GM21786 (cell line): Measurements from ENCODE around the gene GORASP1.

Experiments used
- ATAC-seq: cut with Tn5 transposase; IDR thresholded peaks from one replicate; pipeline ENCODE4 v1.9.1; 2021; ENCODE audit not compliant: unreplicated experiment

Gene GORASP1

GRCh38 chr3:39141171-39141995, 34.0 kb upstream of the GORASP1 start:
- no peak for ATAC-seq

- ATAC-seq, result no peak
These were observed 33.0 kb upstream of the GORASP1 start for GRCh38 chr3:39140341-39140971.

- no peak for ATAC-seq
These were observed 32.0 kb upstream of the GORASP1 start for GRCh38 chr3:39139442-39139841.

- ATAC-seq, result no peak
These were observed 31.5 kb upstream of the GORASP1 start for GRCh38 chr3:39138804-39139415.

- no peak for ATAC-seq
These were observed 30.8 kb upstream of the GORASP1 start for GRCh38 chr3:39137991-39138803.

GRCh38 chr3:39137435-39137936, 30.1 kb upstream of the GORASP1 start:
- ATAC-seq, result no peak

GRCh38 chr3:39136533-39137434, 29.4 kb upstream of the GORASP1 start:
- no peak for ATAC-seq

GRCh38 chr3:39135170-39135805, 27.9 kb upstream of the GORASP1 start:
- no peak for ATAC-seq

- ATAC-seq, result no peak
These were observed 26.9 kb upstream of the GORASP1 start for GRCh38 chr3:39134305-39134704.

GRCh38 chr3:39133822-39134221, 26.4 kb upstream of the GORASP1 start:
- ATAC-seq, result no peak

- no peak for ATAC-seq
These were observed 25.7 kb upstream of the GORASP1 start for GRCh38 chr3:39133093-39133490.

- ATAC-seq, result no peak
These were observed 25.0 kb upstream of the GORASP1 start for GRCh38 chr3:39132096-39133092.

- ATAC-seq, result no peak
These were observed 23.4 kb upstream of the GORASP1 start for GRCh38 chr3:39130693-39131265.

- no peak for ATAC-seq
These were observed 22.6 kb upstream of the GORASP1 start for GRCh38 chr3:39130026-39130425.

GRCh38 chr3:39128951-39129350, 21.5 kb upstream of the GORASP1 start:
- no peak for ATAC-seq

- no peak for ATAC-seq
These were observed 20.5 kb upstream of the GORASP1 start for GRCh38 chr3:39127908-39128304.

- no peak for ATAC-seq
These were observed 20.0 kb upstream of the GORASP1 start for GRCh38 chr3:39127269-39127907.
